HEK293 (cell line): ENCODE results near the gene RPS6KA2.

Source experiments
- CTCF ChIA-PET: fragments of 350-600 bp; formaldehyde crosslinking; extraction: SDS; loops from one replicate; lab custom pipeline; 2021; ENCODE audit warnings: antibody characterized with exemption; lab: Yijun Ruan, JAX
- POLR2A ChIA-PET: fragments of 300-600 bp; formaldehyde crosslinking; extraction: SDS; loops from one replicate; lab custom pipeline; 2020; ENCODE audit warnings: antibody characterized with exemption, inconsistent platforms; lab: Yijun Ruan, JAX
- H3K27ac ChIP-seq: fragments of 200-500 bp; sonication (Bioruptor generic); 2 replicates; pipeline ENCODE4 v1.5.1; 2014; ENCODE audit warnings: low read depth, low read length, control low read depth, inconsistent platforms; ENCODE audit errors: extremely low read depth
- H3K36me3 ChIP-seq, 2 experiments: fragments of 200-500 bp in 1 of 2; sonication (Bioruptor generic) in 1 of 2; 1 replicate in 1 of 2; 2 replicates in 1 of 2; pipeline ENCODE4 v1.5.1; 2014 to 2017; ENCODE audit warnings: inconsistent platforms in 2 of 2, low read length in 2 of 2; ENCODE audit not compliant: control insufficient read depth in 2 of 2, insufficient read depth in 1 of 2
- H3K4me1 ChIP-seq: fragments of 200-500 bp; sonication (Bioruptor generic); 2 replicates; pipeline ENCODE4 v1.5.1; 2014; ENCODE audit warnings: mild to moderate bottlenecking, low read length, inconsistent platforms; ENCODE audit not compliant: control insufficient read depth, insufficient read depth
- H3K4me3 ChIP-seq: 2 replicates; pipeline ENCODE4 v1.5.1; 2011; ENCODE audit warnings: low read depth, mild to moderate bottlenecking, control low read depth, low read length, moderate library complexity
- H3K9me3 ChIP-seq: fragments of 200-500 bp; sonication (Bioruptor generic); 2 replicates; pipeline ENCODE4 v1.5.1; 2014; ENCODE audit warnings: low read depth, low read length, inconsistent platforms; ENCODE audit not compliant: control insufficient read depth, insufficient read depth
- GLI4 ChIP-seq: fragments of 450-650 bp; formaldehyde crosslinking; IDR thresholded peaks from 2 replicates; pipeline ENCODE4 v1.5.1; 2016; ENCODE audit warnings: missing biosample characterization, missing genetic modification characterization
- GLIS1 ChIP-seq: fragments of 450-650 bp; formaldehyde crosslinking; IDR thresholded peaks from 2 replicates; pipeline ENCODE4 v1.5.1; 2016; ENCODE audit warnings: missing biosample characterization, missing genetic modification characterization
- GLIS2 ChIP-seq: fragments of 450-650 bp; formaldehyde crosslinking; IDR thresholded peaks from 2 replicates; pipeline ENCODE4 v1.5.1; 2016; ENCODE audit warnings: missing biosample characterization, missing genetic modification characterization
- PATZ1 ChIP-seq: fragments of 450-650 bp; formaldehyde crosslinking; IDR thresholded peaks from 2 replicates; pipeline ENCODE4 v1.5.1; 2016; ENCODE audit warnings: missing biosample characterization, missing genetic modification characterization
- YY2 ChIP-seq: fragments of 450-650 bp; formaldehyde crosslinking; IDR thresholded peaks from 2 replicates; pipeline ENCODE4 v1.5.1; 2016; ENCODE audit warnings: missing biosample characterization, missing genetic modification characterization
- ZBTB17 ChIP-seq: fragments of 450-650 bp; formaldehyde crosslinking; IDR thresholded peaks from 2 replicates; pipeline ENCODE4 v1.5.1; 2016; ENCODE audit warnings: missing biosample characterization, missing genetic modification characterization
- ZBTB20 ChIP-seq: fragments of 450-650 bp; formaldehyde crosslinking; IDR thresholded peaks from 2 replicates; pipeline ENCODE4 v1.5.1; 2016; ENCODE audit warnings: missing biosample characterization, missing genetic modification characterization
- ZBTB7A ChIP-seq: fragments of 450-650 bp; formaldehyde crosslinking; IDR thresholded peaks from 2 replicates; pipeline ENCODE4 v1.5.1; 2016; ENCODE audit warnings: low read depth, missing biosample characterization, missing genetic modification characterization
- ZBTB8A ChIP-seq: fragments of 450-650 bp; formaldehyde crosslinking; IDR thresholded peaks from 2 replicates; pipeline ENCODE4 v1.5.1; 2016; ENCODE audit warnings: missing biosample characterization, missing genetic modification characterization
- ZFHX2 ChIP-seq: fragments of 450-650 bp; formaldehyde crosslinking; conservative IDR thresholded peaks from 2 replicates; pipeline ENCODE4 v1.5.1; 2016; ENCODE audit warnings: missing biosample characterization, missing genetic modification characterization
- ZNF10 ChIP-seq: fragments of 450-650 bp; formaldehyde crosslinking; IDR thresholded peaks from 2 replicates; pipeline ENCODE4 v1.5.1; 2017; ENCODE audit warnings: missing biosample characterization, missing genetic modification characterization
- ZNF114 ChIP-seq: fragments of 450-650 bp; formaldehyde crosslinking; IDR thresholded peaks from 2 replicates; pipeline ENCODE4 v1.5.0; 2017; ENCODE audit warnings: missing biosample characterization, missing genetic modification characterization
- ZNF138 ChIP-seq: fragments of 450-650 bp; formaldehyde crosslinking; IDR thresholded peaks from 2 replicates; pipeline ENCODE4 v1.5.1; 2016; ENCODE audit warnings: missing biosample characterization, missing genetic modification characterization, borderline replicate concordance
- ZNF341 ChIP-seq: fragments of 450-650 bp; formaldehyde crosslinking; IDR thresholded peaks from 2 replicates; pipeline ENCODE4; 2016; ENCODE audit warnings: low read depth, missing biosample characterization, missing genetic modification characterization
- ZNF433 ChIP-seq: fragments of 450-650 bp; formaldehyde crosslinking; IDR thresholded peaks from 2 replicates; pipeline ENCODE4 v1.5.1; 2016; ENCODE audit warnings: missing biosample characterization, missing genetic modification characterization, low read depth
- ZNF449 ChIP-seq: fragments of 450-650 bp; formaldehyde crosslinking; IDR thresholded peaks from 2 replicates; pipeline ENCODE4 v1.5.1; 2017; ENCODE audit warnings: missing biosample characterization, mild to moderate bottlenecking, missing genetic modification characterization, moderate library complexity
- ZNF510 ChIP-seq: fragments of 450-650 bp; formaldehyde crosslinking; IDR thresholded peaks from 2 replicates; pipeline ENCODE4 v1.5.1; 2018; ENCODE audit warnings: mild to moderate bottlenecking, missing genetic modification characterization, missing biosample characterization; ENCODE audit not compliant: insufficient replicate concordance
- ZNF561 ChIP-seq: fragments of 450-650 bp; IDR thresholded peaks from 2 replicates; pipeline ENCODE4 v1.5.1; 2018; ENCODE audit warnings: missing biosample characterization, missing genetic modification characterization, borderline replicate concordance
- ZNF600 ChIP-seq: fragments of 450-650 bp; formaldehyde crosslinking; IDR thresholded peaks from 2 replicates; pipeline ENCODE4 v1.5.1; 2016; ENCODE audit warnings: missing biosample characterization, missing genetic modification characterization
- ZNF624 ChIP-seq: fragments of 450-650 bp; formaldehyde crosslinking; IDR thresholded peaks from 2 replicates; pipeline ENCODE4 v1.5.1; 2017; ENCODE audit warnings: missing biosample characterization, missing genetic modification characterization
- ZNF660 ChIP-seq: fragments of 450-650 bp; IDR thresholded peaks from 2 replicates; pipeline ENCODE4 v1.5.1; 2018; ENCODE audit warnings: missing biosample characterization, mild to moderate bottlenecking, missing genetic modification characterization
- ZNF692 ChIP-seq: fragments of 450-650 bp; formaldehyde crosslinking; IDR thresholded peaks from 2 replicates; pipeline ENCODE4 v1.5.1; 2016; ENCODE audit warnings: missing biosample characterization, missing genetic modification characterization
- ZNF76 ChIP-seq: fragments of 450-650 bp; formaldehyde crosslinking; IDR thresholded peaks from 2 replicates; pipeline ENCODE4; 2016; ENCODE audit warnings: low read depth, missing biosample characterization, missing genetic modification characterization, borderline replicate concordance
- ZXDB ChIP-seq: fragments of 450-650 bp; formaldehyde crosslinking; IDR thresholded peaks from 2 replicates; pipeline ENCODE4 v1.5.1; 2016; ENCODE audit warnings: missing biosample characterization, missing genetic modification characterization
- TF ChIP-seq, protein P1 (sequence below): fragments of 450-650 bp; formaldehyde crosslinking; IDR thresholded peaks from 2 replicates; pipeline ENCODE4 v1.5.1; 2016; ENCODE audit warnings: missing biosample characterization, missing genetic modification characterization
- TF ChIP-seq, protein P2 (sequence below): fragments of 450-650 bp; formaldehyde crosslinking; IDR thresholded peaks from 2 replicates; pipeline ENCODE4 v1.5.1; 2016; ENCODE audit warnings: missing biosample characterization, missing genetic modification characterization

RPS6KA2 gene

DNA sequence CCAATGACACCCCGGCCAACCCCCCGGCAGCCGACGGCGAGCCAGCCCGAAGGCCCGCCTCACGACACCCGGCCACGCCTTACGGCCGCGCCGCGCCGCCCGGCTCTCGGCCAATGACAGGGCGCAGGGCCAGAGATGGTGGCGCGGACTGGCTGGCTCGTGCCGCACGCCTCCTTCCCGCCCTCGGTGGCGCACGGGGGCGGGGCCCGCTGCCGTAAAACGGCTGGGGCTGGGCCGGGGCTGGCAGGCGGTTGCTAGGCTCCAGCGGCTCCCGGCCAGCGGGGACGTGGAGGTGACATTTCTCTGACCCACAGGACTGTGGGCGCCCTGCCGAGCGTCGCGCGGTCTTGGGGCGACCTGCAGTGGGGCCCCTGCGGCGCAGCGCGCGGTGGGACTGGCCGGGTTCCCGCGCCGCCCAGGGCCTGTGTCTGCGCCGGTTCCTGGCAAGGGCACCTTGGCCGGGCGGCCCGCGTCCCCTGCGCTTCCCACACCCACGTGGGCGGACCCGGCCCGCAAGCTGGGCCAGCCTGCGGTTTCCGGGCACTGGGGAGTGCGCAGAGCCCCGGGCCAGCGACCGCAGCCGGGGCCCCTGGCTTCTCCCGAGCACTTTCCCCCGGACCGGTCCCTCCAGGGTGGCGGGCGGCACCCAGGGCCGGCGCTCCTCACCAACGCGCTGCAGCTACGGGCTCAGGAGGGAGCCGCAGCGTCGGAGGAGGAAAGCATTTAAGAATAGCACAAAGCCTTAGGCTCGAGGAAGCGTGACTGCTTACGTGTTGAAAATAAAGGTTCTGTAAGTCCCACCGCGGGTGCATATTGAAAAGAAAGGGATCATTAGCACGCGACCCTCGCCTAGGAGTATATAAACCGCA, 243.9 kb downstream of the RPS6KA2 start, which contains the start of gene MPC1 (continued):
- TF ChIP-seq ZBTB8A: peak; percentile 28; the same call in 1 of the 2 replicates
- no peak for TF ChIP-seq ZNF114 (tag by site-specific recombination)
- TF ChIP-seq ZNF624 (tag by site-specific recombination): no peak
- TF ChIP-seq ZNF510 (tag by site-specific recombination): no peak
- no peak for TF ChIP-seq GLI4 (tag by site-specific recombination)
- no peak for TF ChIP-seq ZNF433 (tag by site-specific recombination)
- no peak for TF ChIP-seq ZNF138 (tag by site-specific recombination)

GRCh38 chr6:166382500-166382932, 244.5 kb downstream of the RPS6KA2 start:
- no peaks in the 10 kb centered on the region for H3K9me3 ChIP-seq
- POLR2A ChIA-PET: no interaction called here
- peak overlapping the region; percentile 82 for H3K4me3 ChIP-seq
- CTCF ChIA-PET: no interaction called here
- 0 out of 2 replicates have a peak, but pooled peaks cover 3% of the 10 kb centered on the region for H3K4me1 ChIP-seq
- H3K36me3 ChIP-seq: no peaks in the 10 kb centered on the region
- H3K27ac ChIP-seq: peak overlapping the region; percentile 40; the same call in 1 of the 2 replicates
- TF ChIP-seq ZBTB7A (peak; percentile 42; the same call in 1 of the 2 replicates), ZBTB17 (tag by site-specific recombination) (peak; percentile 22; the same call in 1 of the 2 replicates), GLIS2 (peak; percentile 86), ZNF341 (tag by site-specific recombination) (peak; percentile 58), ZBTB8A (peak; percentile 46), ZBTB20 (tag by site-specific recombination) (peak; percentile 63), ZFHX2 (no peak), GLIS1 (tag by site-specific recombination) (peak; percentile 49), ZNF449 (no peak), ZNF692 (tag by site-specific recombination) (peak; percentile 82), ZNF76 (tag by site-specific recombination) (peak; percentile 35; the same call in 1 of the 2 replicates), PATZ1 (tag by site-specific recombination) (peak; percentile 33; the same call in 1 of the 2 replicates), ZNF660 (tag by site-specific recombination) (peak; percentile 51; the same call in 1 of the 2 replicates), ZNF624 (tag by site-specific recombination) (no peak), ZXDB (tag by site-specific recombination) (no peak), ZNF600 (tag by site-specific recombination) (no peak), ZNF561 (peak; percentile 19; the same call in 1 of the 2 replicates), ZNF10 (tag by site-specific recombination) (peak; percentile 23; the same call in 1 of the 2 replicates), YY2 (tag by site-specific recombination) (peak; percentile 48; the same call in 1 of the 2 replicates)
- TF ChIP-seq, protein P1, sequence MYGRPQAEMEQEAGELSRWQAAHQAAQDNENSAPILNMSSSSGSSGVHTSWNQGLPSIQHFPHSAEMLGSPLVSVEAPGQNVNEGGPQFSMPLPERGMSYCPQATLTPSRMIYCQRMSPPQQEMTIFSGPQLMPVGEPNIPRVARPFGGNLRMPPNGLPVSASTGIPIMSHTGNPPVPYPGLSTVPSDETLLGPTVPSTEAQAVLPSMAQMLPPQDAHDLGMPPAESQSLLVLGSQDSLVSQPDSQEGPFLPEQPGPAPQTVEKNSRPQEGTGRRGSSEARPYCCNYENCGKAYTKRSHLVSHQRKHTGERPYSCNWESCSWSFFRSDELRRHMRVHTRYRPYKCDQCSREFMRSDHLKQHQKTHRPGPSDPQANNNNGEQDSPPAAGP (tag by site-specific recombination): peak; percentile 81
- TF ChIP-seq, protein P2, sequence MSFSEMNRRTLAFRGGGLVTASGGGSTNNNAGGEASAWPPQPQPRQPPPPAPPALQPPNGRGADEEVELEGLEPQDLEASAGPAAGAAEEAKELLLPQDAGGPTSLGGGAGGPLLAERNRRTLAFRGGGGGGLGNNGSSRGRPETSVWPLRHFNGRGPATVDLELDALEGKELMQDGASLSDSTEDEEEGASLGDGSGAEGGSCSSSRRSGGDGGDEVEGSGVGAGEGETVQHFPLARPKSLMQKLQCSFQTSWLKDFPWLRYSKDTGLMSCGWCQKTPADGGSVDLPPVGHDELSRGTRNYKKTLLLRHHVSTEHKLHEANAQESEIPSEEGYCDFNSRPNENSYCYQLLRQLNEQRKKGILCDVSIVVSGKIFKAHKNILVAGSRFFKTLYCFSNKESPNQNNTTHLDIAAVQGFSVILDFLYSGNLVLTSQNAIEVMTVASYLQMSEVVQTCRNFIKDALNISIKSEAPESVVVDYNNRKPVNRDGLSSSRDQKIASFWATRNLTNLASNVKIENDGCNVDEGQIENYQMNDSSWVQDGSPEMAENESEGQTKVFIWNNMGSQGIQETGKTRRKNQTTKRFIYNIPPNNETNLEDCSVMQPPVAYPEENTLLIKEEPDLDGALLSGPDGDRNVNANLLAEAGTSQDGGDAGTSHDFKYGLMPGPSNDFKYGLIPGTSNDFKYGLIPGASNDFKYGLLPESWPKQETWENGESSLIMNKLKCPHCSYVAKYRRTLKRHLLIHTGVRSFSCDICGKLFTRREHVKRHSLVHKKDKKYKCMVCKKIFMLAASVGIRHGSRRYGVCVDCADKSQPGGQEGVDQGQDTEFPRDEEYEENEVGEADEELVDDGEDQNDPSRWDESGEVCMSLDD (tag by site-specific recombination): no peak
